ENCODE results near the gene TNN.
A peak's percentile ranks its signal among the peaks of the same experiment; 100 is the strongest.

The TNN gene

GRCh38 chr1:175155473-175155856 is 87.8 kb downstream of the TNN start:
- DNase-seq (ENCODE audit: low read depth), result no peak
- TF ChIP-seq CTCF (conservative IDR thresholded peaks at IDR 0.05; ENCODE audit: low read depth, low read length), result no peak
- no peak overlapping the region for H3K4me3 ChIP-seq (ENCODE audit: low read length)

DNA sequence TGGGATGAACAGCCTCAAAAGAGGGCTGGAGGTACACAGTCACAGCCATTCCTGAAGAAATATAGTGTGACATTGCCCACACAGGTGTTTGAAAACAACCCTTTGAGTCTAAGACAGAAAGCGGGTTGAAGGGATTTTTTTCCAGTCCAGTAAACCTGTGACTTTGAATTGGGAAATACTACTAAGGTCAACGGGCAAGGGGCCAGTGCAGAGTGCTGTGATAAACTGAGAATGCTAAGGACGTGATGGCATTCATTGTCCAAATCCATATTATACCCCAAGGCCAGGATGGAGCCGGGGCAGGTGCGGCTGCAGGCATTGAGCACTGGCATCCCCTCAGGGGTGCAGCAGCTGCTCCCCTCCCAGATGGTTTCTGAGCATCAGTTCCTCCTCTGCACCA is 88.3 kb downstream of the TNN start:
- H3K4me3 ChIP-seq (ENCODE audit: low read length), result no peak overlapping the region
- DNase-seq (ENCODE audit: low read depth), result no peak
- TF ChIP-seq CTCF (conservative IDR thresholded peaks at IDR 0.05; ENCODE audit: low read depth, low read length), result no peak

GRCh38 chr1:175157200-175157599 is 89.6 kb downstream of the TNN start:
- no peak overlapping the region for H3K4me3 ChIP-seq (ENCODE audit: low read length)
- DNase-seq (ENCODE audit: low read depth), result no peak
- no peak for TF ChIP-seq CTCF (conservative IDR thresholded peaks at IDR 0.05; ENCODE audit: low read depth, low read length)

DNA sequence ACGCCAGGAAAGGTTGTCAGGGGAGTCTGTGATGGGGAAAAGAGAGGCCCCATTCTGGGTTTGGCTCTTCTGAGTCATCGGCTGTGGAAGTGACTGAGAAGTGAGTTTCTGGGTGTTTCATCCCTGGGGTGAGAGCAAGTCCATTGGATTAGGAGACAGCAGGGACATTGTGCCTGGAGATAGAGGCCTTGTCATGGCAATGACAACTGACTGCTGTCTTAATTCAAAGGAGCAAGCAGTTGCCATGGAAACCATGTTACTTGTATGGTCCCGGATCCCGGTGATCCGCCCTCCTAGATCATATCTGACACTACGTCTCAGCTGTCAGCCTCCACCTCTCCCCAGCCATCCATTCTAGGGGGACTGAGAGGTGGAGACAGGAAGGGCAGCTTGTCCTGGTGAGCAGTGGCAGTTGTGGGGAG is 90.5 kb downstream of the TNN start:
- no peak overlapping the region for H3K4me3 ChIP-seq (ENCODE audit: low read length)
- no peak for DNase-seq (ENCODE audit: low read depth)
- no peak for TF ChIP-seq CTCF (conservative IDR thresholded peaks at IDR 0.05; ENCODE audit: low read depth, low read length)

DNA sequence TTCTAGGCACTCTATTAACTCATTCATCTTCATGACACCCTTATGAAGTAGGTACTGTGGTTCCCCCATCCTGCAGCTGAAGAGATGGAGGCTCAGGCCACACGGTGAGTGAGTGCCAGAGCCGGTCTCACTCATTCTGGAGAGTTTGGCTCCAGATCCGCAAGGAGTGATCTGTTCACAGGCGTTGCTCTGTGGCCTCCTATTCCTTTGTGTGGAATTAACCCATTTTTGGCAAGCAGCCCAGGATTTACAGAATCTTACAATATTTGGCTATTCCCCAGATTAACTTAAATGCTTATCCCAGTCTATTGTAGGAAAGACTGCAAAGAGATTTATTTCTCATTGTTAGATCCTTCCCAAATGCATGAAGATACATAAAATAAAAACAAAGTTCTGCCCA is 95.3 kb downstream of the TNN start:
- H3K4me3 ChIP-seq (ENCODE audit: low read length), result no peak overlapping the region
- TF ChIP-seq CTCF (conservative IDR thresholded peaks at IDR 0.05; ENCODE audit: low read depth, low read length), result no peak
- peak; percentile 4 for DNase-seq (ENCODE audit: low read depth)

DNA sequence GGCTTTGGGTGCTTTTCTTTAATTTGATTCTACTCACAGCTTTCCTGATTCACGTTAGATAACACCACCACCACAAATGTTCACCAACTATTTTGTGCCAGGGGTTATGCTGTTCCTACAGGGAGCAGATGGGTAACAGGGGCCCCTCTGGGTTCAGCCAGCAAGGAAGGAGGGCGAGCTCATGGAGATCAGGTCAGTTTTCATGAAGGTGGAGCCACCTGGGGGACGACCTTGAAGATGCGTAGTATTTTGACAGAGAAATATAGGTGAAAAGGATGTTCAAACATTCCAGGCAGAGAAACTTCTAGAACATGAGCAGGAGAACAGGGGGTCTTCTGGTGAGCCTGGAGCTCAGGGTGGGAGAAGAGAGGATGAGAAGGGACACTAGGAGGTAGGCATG is 96.1 kb downstream of the TNN start:
- no peak for TF ChIP-seq CTCF (conservative IDR thresholded peaks at IDR 0.05; ENCODE audit: low read depth, low read length)
- H3K4me3 ChIP-seq (ENCODE audit: low read length), result no peak overlapping the region
- no peak for DNase-seq (ENCODE audit: low read depth)

DNA sequence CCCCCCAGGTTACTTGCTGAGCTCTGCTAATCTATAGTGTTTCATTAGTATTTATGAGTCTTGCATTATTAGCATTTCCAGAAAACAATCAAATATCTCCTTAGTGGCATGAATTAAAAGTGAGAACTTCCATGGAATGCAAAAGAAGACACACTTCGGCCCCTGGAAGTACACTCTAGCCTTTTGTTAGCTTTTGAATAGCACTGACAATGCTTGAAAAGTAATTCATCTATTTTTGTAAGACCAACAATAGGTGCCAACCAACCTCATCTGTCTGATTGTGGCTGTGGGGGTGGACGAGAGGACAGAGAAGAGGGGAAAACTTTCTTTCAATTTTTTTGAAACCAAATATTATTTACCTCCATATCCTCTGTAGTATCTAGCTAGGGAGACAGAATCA is 97.1 kb downstream of the TNN start:
- TF ChIP-seq CTCF (conservative IDR thresholded peaks at IDR 0.05; ENCODE audit: low read depth, low read length), result no peak
- DNase-seq (ENCODE audit: low read depth), result no peak
- no peak overlapping the region for H3K4me3 ChIP-seq (ENCODE audit: low read length)

Measured in retinal pigment epithelial cell (primary cell).